ENCODE data around the gene NCK1. TPM values are rescaled to one million over a fixed set of nuclear protein-coding genes. Genes with fewer than 3 reads are reported as not detected.

Gene NCK1
- total RNA-seq = 45.5 and 108 TPM in 2 replicates

- peak; percentile 99 for DNase-seq (ENCODE audit: low read depth in 2 of 2)
These were observed at the start of gene NCK1 for GRCh38 chr3:136861890-136862616. Gene NCK1, plus strand, starts transcription at chr3:136862208. Its CDS starts 65,794 bp downstream, at chr3:136928002.

GRCh38 chr3:136817448-136817847, 44.6 kb upstream of the NCK1 start:
- no peak for DNase-seq (ENCODE audit: low read depth in 2 of 2)

DNA sequence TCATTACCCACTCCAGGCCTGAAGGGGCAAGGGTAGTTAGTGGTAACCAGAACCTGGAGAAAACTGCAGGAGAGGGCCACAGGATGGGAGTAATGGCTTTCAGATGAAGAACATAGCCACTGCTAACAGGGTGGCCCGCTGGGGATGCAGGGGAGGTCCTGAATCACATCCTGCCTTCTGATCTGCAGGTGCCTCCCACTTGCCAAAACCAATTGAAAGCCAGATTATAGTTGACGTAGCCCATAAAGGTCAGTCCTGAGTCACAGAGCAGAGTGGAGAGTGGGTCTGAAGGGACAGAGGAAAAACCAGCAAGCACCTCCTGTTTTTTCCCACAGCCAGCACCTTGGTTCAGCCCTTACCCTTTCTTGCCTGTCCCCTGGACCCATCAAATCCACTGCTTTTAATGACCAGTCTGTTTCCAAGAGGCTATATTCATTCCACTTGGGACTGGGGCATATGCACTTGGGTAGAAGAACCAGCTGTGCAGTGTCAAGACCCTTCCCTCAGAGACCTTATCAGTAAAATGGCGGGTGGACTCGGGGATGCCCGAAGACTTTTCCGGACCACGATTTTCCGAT, 43.7 kb upstream of the NCK1 start:
- peak; percentile 89 to 94 for DNase-seq (ENCODE audit: low read depth in 2 of 2)

DNA sequence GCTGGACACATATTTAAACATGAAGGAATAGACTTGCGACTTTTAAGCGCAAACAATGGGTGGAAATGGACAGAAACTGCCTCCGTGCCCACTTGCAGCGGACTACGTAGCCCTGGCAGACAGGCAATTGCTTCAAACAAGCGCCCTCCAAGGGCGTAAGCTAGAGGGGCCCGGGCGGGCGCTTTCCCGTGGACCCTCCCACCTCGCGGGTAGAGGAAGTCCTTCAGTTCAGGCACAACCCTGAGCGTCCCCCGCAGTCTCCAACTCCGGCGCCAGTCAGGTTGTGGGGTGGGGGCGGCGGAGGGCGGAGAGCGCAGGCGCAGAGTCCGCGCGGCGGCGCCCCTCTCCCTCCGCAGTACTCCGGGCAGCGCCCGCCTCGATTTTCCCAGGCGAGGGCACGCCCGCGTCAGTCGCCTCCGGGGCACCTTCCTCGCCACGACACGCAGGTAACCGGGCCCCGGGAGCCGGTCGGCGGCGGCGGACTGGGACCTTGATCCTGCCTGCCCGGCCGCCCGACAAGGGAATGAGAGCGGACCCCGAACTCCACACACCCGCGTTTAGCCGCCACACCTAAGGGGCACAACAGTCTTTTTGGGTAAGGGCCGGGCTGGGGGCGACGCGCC, 43.1 kb upstream of the NCK1 start, which contains the start of gene SLC35G2:
Gene SLC35G2 (plus strand): TSS at position 358 of the 623 bp plus-strand sequence. CDS start 35,335 bp downstream, outside the sequence.
- DNase-seq (ENCODE audit: low read depth in 2 of 2) = peak; percentile 68 to 85

DNA sequence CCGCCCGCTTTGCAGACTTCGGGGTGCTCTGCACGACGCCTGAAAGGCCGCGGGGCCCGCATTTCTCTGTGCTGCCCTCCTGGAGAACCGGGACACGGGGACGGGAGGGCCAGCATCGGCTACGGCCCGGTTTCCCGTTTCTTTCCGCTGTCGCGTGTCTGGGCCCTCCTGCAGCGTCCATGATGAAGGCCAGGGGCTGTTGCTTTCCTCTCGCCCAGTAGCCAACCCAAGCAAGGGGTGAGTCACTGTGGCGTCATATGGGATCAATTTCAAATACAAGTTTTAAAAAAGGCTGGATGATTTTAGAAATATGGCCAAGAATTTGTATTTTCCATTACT, 42.6 kb upstream of the NCK1 start:
- DNase-seq (ENCODE audit: low read depth in 2 of 2) = peak; percentile 71 to 81

- peak; percentile 48 to 68 for DNase-seq (ENCODE audit: low read depth in 2 of 2)
These were observed 42.0 kb upstream of the NCK1 start for GRCh38 chr3:136819731-136820679.

GRCh38 chr3:136831461-136831860, 30.5 kb upstream of the NCK1 start:
- DNase-seq (ENCODE audit: low read depth in 2 of 2) = no peak

GRCh38 chr3:136835089-136835812, 26.8 kb upstream of the NCK1 start:
- no peak for DNase-seq (ENCODE audit: low read depth in 2 of 2)

GRCh38 chr3:136835813-136836510, 26.0 kb upstream of the NCK1 start:
- DNase-seq (ENCODE audit: low read depth in 2 of 2) = no peak

GRCh38 chr3:136836511-136837156, 25.4 kb upstream of the NCK1 start:
- peak in 1 of 2 donors; percentile 19 for DNase-seq (ENCODE audit: low read depth in 2 of 2)

DNA sequence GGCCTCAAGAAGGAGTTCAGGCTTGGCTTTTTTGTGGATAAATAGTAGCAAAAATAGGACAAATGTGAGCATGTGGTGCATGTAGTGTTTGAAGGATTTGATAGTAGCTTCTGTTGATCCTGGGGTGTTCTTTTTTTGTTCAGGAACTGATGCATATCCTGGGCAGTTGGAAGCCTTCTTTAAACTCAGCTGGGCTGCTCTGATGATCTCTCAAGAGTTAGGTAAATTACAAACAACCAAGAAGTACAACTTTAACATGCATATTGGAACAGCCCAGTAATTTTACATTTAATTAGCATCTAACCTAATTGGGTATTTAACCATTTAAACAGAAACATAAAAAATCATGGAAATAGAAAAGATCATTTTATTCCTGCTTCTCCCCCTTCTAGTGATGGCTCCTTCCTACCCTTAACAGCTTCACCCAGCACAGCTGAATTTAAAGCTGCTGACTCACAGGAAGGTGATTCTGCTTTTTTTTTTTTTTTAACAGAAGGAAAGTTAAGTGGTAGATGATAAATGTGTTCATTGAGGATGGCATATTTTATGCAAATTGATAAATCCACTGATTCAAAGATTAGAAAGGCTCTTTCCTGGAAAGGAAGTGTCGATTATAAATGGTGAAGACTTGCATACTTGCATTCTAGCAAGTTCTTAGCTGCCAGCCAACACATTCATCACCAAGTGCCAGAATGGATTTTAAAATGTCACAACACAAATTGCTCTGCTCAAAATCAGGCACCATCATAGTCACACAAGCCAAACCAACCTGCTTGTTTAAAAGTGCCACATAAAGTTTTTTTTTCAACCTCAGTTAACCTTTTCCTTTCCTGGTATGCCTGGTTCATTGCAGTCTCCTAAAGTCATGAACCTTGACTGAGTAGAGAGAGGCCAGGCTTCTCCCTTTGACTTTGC, 23.1 kb upstream of the NCK1 start:
- peak; percentile 43 to 89 for DNase-seq (ENCODE audit: low read depth in 2 of 2)

- DNase-seq (ENCODE audit: low read depth in 2 of 2) = no peak
These were observed 22.5 kb upstream of the NCK1 start for GRCh38 chr3:136839556-136839931.

DNA sequence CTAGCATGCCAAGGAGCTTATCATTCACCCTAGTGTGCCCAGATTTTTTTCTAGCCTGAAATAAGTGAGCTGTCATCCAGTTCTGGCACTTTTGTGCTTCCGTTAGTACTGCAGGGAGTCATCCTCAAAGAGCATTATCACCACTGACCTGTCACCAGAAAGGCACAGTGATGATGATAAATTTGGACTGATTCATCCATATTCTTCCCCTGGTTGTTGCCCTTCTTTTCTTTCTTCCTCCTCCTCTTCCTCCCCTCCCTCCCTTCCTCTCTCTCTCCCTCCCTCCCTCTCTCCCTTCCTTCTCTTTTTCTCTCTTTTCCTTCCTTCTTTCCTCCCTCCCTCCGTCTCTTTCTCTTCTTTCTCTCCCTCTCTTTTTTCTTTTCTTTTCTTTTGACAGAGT, 21.8 kb upstream of the NCK1 start:
- DNase-seq (ENCODE audit: low read depth in 2 of 2) = peak in 1 of 2 donors; percentile 17

- no peak for DNase-seq (ENCODE audit: low read depth in 2 of 2)
These were observed 19.7 kb upstream of the NCK1 start for GRCh38 chr3:136842294-136842693.

- DNase-seq (ENCODE audit: low read depth in 2 of 2) = peak; percentile 30 to 32
These were observed 17.3 kb upstream of the NCK1 start for GRCh38 chr3:136844724-136845123.

DNA sequence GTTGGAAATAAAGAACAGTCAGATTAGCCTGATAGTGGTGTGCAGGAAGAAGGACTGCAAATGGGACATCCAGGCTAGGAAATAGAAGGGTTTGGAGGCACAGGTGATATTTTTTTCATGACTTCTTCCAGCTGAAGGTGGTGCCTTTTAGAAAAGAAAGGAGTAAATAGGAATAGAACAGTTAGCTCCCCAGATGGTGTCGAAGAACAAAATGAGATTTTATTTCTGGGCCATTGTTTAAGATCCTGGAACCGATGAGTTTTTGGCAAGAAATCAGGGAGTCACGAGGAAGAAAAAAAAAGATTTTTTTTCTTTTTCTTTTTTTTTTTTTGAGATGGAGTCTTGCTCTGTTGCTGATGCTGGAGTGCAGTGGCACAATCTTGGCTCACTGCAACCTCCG, 9.8 kb upstream of the NCK1 start:
- DNase-seq (ENCODE audit: low read depth in 2 of 2) = peak; percentile 17 to 38

DNA sequence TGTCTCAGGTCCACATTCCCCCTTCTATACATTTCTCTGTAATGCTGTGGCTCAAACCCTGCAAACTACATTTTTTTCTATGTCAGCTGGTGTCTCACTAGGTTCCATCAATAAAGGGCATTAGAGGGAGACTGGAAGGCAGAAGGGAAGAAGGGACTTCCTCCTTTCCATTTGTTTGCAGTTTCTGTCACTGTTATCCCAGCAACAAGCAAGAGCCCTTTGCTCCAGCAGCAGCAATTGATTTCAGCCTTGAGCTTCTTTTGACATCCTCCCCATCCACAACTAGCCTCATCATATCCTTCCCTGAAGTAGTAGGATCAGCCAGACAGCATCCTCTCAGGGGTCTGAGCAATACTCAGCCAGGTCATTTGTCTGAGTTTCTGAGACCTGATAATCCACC, 5.3 kb upstream of the NCK1 start:
- no peak for DNase-seq (ENCODE audit: low read depth in 2 of 2)

DNA sequence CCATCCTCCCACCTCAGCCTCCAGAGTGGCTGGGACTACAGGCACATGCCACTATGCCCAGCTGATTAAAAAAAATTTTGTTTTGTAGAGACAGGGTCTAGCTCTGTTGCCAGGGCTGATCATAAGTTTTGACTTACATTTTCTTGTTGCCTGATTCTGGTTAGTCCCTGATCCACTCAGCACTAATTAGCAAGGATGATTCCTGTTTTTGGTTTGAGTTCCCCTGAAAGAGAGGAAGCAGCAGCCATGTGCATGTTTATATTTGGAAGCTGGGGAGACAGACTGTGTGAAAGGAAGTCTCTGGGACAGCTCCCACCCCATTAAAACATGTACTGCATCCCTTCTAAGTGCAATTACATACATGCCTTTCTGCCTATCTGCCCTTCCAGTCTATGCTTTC, 3.6 kb upstream of the NCK1 start:
- DNase-seq (ENCODE audit: low read depth in 2 of 2) = peak; percentile 70 to 73

GRCh38 chr3:136860541-136860940, 1.5 kb upstream of the NCK1 start:
- DNase-seq (ENCODE audit: low read depth in 2 of 2) = no peak
